MM.1S (cell line): Measurements from ENCODE around the gene LBR.

Experiments used
- EZH2 ChIP-seq: fragments of 300-600 bp; sonication (generic); optimal IDR thresholded peaks from 2 replicates; pipeline ENCODE3; 2017; ENCODE audit warnings: low read depth, mild to moderate bottlenecking, antibody characterized with exemption, low read length, mixed read lengths
- EZH2phosphoT487 ChIP-seq: fragments of 300-600 bp; sonication (generic); IDR thresholded peaks from 2 replicates; pipeline ENCODE4 v1.6.1; 2018; ENCODE audit warnings: antibody characterized with exemption, low read length
- TF ChIP-seq, protein P1 (sequence below): fragments of 300-600 bp; sonication (generic); IDR thresholded peaks from 2 replicates; pipeline ENCODE4 v1.5.1; 2016; ENCODE audit warnings: antibody characterized with exemption, low read length, mixed read lengths

DNA sequence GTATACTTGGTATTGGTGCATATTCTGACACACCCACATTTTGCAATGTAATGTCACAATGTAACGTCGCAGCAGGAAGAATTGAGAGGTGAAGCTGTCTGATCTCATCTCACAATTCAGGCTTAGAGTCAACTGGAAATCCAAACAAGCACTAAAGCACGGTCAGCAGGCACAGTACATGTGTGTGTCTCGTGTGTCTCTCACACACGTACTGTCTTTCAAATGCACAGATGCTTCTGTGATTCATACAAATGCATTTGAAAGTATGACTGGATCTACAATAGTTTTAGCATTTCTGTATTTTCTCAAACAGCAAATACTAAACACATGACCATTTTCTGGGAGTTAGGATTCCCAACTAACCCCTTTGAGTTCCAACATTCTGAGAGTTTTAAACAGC lies 26.9 kb downstream of the LBR start:
- TF ChIP-seq, protein P1, sequence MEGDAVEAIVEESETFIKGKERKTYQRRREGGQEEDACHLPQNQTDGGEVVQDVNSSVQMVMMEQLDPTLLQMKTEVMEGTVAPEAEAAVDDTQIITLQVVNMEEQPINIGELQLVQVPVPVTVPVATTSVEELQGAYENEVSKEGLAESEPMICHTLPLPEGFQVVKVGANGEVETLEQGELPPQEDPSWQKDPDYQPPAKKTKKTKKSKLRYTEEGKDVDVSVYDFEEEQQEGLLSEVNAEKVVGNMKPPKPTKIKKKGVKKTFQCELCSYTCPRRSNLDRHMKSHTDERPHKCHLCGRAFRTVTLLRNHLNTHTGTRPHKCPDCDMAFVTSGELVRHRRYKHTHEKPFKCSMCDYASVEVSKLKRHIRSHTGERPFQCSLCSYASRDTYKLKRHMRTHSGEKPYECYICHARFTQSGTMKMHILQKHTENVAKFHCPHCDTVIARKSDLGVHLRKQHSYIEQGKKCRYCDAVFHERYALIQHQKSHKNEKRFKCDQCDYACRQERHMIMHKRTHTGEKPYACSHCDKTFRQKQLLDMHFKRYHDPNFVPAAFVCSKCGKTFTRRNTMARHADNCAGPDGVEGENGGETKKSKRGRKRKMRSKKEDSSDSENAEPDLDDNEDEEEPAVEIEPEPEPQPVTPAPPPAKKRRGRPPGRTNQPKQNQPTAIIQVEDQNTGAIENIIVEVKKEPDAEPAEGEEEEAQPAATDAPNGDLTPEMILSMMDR = no peak
- TF ChIP-seq EZH2 (no peak), EZH2phosphoT487 (no peak)
